Measurements from ENCODE around the gene NRIP2. TPM values are rescaled to one million over a fixed set of nuclear protein-coding genes. Genes with fewer than 3 reads are reported as not detected.
A peak's percentile ranks its signal among the peaks of the same experiment; 100 is the strongest.
"Not testable (repeated sequence)": the region's sequence is repeated elsewhere in the genome, so short reads cannot be mapped to it uniquely, and the experiment has no call there.

Gene NRIP2, protein sequence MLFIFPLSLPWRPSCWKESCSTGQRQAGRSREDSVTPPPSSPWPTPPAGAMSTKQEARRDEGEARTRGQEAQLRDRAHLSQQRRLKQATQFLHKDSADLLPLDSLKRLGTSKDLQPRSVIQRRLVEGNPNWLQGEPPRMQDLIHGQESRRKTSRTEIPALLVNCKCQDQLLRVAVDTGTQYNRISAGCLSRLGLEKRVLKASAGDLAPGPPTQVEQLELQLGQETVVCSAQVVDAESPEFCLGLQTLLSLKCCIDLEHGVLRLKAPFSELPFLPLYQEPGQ
- not detected for total RNA-seq

DNA sequence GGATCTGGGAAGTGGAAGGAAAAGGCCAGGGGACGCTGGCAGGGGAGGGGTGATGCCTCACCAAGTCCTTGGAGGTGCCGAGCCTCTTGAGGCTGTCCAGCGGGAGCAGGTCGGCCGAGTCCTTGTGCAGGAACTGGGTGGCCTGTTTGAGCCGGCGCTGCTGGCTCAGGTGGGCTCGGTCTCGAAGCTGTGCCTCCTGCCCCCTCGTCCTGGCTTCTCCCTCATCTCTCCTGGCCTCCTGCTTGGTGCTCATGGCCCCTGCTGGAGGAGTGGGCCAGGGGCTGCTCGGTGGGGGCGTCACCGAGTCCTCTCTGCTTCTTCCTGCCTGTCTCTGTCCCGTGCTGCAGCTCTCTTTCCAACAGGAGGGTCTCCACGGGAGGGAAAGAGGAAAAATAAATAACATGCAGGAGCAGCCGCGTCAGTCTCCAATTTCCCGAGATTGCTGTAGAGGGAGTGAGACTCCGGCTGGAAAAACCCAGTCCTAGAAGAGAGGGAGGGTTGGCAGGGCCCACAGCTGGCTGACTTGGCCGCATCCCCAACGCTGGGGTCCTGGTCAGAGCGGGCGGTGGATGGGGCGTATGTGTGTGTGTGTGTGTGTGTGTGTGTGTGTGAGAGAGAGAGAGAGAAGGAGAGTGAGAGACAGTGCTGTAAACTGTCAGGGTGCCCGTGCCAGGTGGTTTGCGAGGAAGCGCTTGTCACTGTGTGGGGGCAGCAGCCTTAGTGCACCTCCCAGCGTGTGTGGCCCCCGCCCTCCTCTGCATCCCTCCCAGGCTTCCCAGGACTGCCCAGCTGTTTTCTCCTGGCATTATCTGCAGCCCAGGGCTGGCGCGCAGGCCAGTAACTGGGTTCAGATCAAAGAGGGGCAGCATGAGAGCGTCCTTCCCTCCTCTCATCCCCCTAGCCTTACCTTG is at the start of gene NRIP2:
Gene NRIP2 (minus strand): TSS at position 455 of the 911 bp plus-strand sequence. CDS start 52 bp downstream, at position 403.
- FAIRE-seq (no peak), DNase-seq (ENCODE audit: low spot score in 2 of 2) (peak; percentile 52 to 76)

DNA sequence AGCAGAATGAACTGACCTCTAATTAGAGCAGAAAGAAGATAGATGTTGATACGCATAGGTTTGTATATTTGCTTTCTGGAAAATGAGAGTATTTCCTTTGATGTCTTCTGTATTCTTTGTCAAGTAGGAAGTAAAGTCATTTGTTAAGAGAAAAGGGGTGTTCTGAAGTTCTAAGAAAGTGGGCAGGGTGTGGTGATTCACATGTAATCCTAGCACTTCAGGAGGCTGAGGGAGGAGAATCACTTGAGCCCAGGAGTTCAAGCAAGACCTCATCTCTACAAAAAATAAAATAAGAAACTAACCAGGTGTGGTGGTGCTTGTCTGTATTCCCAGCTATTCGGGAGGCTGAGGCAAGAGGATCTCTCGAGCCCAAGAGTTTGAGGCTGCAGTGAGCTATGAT is 45.0 kb upstream of the NRIP2 start:
- FAIRE-seq (no peak), DNase-seq (ENCODE audit: low spot score in 2 of 2) (no peak)

DNA sequence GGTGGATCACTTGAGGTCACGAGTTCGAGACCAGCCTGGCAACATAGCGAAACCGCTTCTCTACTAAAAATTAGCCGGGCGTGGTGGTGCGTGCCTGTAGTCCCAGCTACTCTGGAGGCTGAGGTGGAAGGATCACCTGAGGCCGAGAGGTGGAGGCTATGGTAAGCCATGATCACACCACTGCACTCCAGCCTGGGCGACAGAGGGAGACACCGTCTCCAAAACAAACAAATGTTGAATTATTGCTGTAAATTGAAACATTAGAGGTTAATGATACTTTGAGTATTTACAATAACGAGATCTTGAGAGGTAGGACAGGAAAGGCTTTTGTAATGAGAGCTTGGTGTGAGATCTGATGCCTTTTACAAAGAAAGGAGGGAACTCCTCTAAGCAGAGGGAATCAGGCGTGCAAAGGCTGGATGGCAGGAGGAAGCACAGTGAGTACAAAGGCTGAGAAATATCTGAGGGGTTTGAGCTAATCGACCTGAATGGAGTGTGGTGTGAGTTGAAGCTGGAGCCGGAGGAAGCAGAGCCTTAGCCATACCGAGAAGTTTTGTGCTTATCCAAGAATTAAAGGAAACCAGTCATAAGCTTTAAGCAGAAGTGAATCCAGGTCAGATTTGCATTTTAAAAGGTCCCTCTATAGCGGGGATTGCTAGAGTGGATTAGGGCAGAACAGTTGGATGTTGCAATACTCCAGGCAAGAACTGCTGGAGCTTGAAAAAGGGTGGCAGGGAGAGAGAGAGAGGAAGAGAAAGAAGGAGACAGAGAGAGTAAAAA is 43.3 kb upstream of the NRIP2 start:
- DNase-seq (ENCODE audit: low spot score in 2 of 2) (no peak), FAIRE-seq (no peak)

DNA sequence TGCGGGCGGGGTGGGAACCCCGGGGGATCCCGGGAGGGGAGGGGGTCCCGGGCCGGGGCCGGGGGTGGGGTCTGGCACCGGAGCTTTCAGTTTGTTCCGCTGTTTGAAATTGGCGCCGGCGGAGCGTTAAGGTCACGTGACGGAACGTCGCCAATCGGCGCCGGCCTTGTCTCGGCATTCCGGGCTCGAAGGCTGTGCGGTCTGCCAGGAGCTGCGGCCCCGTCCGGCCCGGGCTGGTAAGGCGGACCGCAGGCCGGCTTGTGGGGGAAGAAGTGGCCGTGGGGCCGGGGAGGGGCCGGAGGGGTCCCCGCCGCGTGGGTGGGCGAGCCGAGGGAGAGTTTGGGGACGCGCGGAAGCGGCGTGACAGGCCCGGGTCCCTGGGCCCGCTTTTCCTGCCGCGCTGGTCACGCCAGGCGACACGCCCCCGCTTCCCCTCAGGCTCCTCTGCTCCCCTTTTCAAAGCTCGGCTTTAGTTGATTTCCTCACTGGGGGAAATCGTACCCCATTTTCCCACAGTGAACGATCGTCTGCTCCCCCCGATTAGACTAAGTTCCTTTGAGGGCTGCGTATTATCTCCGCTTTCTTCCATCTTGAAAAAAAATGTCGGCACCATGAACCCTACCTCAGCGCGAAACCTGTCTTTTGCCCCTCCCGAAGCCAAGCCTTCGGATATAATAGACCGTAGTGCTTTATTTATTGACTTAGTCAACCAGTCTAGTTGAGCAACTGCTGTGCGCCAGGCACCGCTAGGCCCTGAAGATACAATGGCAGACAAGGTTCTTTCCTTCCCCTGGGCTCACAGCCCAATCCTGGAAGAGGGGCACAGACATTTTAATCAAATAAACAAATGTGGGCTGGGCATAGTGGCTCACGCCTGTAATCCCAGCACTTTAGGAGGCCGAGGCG is 42.5 kb upstream of the NRIP2 start, which contains the start of the genes FOXM1 and RHNO1:
Gene FOXM1 (minus strand): TSS at position 128 of the 906 bp plus-strand sequence. CDS start 2,696 bp downstream, outside the sequence.
Gene RHNO1 (plus strand): TSS at position 177 of the 906 bp plus-strand sequence. CDS start 8,144 bp downstream, outside the sequence.
- FAIRE-seq (no peak), DNase-seq (ENCODE audit: low spot score in 2 of 2) (peak; percentile 99)

DNA sequence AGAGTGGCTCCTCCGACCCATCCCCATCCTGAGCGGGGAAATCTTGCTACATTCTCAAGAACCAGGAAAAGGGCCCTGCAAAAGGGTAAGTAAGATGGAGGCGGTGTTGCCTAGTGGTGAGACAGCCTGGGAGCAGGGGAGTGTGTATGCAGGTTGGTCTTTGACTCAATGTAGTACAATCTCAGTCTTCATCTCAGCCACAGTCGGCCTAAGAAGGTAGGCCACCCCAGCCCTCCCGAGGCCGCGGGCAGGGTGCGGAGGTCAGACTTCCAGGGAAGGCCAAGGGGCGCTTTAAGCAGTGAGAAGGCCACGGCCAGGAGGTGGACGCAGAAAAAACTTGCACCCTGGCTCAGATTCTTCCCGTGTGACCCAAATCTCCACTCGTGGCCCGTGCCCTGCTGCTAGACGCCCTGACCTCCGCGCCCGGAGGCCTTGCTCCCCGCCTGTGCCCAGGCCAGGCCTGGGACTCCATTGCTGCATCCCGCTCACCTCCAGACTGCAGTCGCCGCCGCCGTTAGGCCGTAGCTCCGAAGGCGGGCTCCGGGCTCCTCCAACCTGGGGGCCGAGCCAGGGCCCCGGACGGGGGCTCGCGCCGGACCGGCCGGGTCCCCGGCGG is 41.7 kb upstream of the NRIP2 start:
- no peak for FAIRE-seq
- DNase-seq (ENCODE audit: low spot score in 2 of 2), result no peak

DNA sequence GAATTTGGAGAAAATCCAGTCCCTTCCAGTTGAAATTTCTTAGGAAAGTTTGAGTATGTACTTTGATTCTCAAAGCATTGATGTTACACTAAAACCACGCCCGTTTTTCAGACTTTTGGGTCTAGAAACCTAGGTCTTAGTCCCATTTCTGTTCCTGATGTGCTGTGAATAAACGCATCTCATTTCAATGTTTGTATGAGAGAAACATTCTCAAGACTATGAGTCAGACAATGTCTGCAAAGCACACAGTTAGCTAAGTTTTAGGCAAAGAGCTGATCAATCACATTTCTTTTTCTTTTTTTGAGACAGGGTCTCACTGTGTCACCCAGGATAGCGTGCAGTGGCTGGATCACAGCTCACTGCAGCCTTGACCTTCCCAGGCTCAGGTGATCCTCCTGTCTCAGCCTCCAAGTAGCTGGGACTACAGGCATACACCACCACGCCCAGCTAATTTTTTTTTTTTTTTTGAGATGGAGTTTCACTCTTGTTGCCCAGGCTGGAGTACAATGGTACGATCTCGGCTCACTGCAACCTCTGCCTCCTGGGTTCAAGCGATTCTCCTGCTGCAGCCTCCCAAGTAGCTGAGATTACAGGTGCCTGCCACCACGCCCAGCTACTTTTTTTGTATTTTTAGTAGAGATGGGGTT is 34.3 kb upstream of the NRIP2 start:
- FAIRE-seq; DNase-seq (ENCODE audit: low spot score in 2 of 2): not testable (repeated sequence)

DNA sequence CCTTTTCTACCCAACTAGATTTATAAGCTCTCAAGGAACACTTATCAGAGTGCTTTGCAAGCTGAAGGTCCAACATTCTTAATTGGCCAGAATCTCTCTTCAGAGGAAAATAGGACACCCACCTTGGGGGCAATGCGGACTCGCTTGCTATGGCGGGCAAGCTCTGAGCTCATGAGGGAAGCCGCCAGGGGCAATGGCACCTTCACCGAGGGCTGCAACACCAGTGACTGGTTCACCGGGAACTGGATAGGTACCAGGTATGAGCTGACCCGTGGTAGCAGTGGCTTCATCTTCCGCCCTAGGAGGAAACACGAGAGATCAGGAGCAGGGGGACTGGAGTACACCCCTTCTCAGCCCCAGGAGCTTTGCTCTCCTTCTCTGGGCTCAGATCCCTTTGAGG is 29.4 kb upstream of the NRIP2 start:
- no peak for FAIRE-seq
- no peak for DNase-seq (ENCODE audit: low spot score in 2 of 2)

DNA sequence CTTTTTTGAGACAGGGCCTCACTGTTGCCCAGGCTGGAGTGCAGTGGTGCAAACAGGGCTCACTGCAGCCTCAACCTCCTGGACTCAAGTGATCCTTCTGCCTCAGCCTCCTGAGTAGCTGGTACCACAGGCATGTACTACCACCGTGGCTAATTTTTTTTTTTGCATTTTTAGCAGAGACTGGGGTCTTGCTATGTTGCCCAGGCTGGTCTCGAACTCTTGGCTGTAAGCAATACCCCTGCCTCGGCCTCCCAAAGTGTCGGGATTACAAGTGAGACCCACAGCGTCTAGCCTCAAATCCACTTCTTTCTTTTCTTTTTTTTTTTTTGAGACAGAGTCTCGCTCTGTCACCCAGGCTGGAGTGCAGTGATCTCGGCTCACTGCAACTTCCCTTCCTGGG is 28.6 kb upstream of the NRIP2 start:
- FAIRE-seq; DNase-seq (ENCODE audit: low spot score in 2 of 2): not testable (repeated sequence)

DNA sequence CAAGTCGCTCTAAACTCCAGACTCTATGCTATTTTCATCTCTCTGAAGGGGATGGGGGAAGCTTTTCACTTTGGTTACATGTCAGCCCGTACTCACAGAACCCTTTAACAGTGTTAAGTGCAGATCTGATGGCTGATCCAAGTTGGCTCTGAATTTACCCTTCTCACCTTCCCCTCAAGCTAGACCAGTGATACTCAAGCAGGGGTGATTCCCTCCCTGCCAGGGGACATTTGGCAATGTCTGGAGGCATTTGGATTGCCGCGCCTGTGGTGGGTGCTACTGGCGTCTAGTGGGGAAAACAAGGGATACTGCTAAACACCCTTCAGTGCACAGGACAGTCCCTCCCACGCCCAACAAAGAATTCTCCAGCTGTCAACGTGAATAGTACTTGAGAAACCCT is 28.0 kb upstream of the NRIP2 start:
- no peak for DNase-seq (ENCODE audit: low spot score in 2 of 2)
- no peak for FAIRE-seq

DNA sequence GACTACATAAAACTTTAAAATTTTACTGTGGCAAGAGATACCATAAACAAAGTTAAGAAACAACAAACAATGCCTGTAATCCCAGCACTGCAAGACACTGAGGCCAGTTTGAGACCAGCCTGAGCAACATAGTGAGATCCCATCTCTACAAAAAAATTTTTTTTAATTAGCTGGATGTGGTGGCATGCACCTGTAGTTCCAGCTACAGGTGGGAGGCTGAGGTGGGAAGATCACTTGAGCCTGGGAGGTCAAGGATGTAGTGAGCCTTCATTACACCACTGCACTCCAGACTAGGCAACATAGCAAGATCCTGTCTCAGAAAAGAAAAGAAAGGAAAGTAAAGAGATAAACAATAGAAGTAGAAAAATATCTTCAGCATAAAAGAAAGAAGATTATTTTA is 25.3 kb upstream of the NRIP2 start:
- no peak for FAIRE-seq

DNA sequence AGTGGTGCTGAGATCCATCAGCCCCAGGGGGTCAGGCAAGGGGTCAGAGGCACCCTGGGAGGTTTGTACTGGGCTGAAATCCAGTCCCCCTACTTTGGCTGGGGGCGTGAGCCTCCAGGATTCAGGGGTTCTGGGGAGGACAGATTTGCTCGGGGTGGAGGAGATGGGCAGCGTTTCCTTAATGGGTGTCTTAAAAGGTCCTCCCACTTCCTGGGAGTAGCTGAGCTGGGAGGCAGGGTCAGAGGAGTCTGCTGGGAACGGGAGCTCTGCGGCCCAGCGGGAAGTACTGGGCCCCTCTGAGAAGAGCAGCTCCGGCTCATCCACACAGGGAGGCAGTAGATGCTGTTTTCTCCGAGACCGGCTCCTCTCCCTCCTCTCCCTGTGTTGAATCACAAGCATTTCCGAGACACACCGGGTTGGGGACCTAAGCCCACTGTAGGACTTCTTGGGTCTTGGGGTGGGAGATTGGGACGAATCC is 24.1 kb upstream of the NRIP2 start:
- no peak for FAIRE-seq

More for the DNA sequence above, 25.3 kb upstream of the NRIP2 start:
- DNase-seq (ENCODE audit: low spot score in 2 of 2), result no peak

DNA sequence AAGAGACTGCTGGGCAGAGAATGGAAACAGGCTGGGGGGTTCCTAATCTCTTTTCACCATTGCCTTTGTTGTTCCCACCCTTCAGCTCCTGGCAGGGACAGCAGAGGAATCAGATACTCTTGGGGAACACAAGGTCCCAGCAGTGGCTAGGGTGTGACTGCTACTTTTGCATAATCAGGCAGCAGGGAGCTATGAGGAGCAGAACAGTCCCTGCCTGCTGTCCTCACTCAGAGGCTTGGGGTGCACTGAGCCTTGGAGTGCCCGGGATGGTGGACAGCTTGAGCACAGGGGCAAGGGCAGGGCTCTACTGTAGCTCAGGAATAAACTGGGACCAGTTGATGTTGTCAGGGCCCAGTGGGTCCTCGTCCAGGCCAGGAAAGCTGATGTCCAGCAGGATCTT is 23.5 kb upstream of the NRIP2 start:
- no peak for FAIRE-seq

More for the DNA sequence above, 24.1 kb upstream of the NRIP2 start:
- no peak for DNase-seq (ENCODE audit: low spot score in 2 of 2)

DNA sequence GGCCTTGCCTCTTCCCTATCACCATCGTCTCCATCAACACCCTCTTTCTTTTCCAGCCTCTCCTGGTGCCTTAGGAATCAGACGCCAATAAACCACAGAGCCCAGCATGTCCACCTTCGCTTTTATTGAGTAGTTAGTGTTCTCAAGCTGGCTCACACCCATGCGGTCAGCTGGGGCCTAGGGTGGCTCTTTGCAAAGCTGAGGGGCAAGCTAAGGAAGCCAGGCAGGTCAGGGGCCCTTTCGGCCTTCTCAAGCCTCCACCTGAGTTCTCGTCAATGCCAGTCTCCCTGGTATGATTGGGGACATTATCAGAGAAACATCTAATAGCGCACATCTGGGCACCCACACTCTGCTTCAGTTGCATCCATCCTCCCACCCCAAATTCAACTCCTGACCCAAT is 22.7 kb upstream of the NRIP2 start:
- no peak for DNase-seq (ENCODE audit: low spot score in 2 of 2)
- no peak for FAIRE-seq

More for the DNA sequence above, 23.5 kb upstream of the NRIP2 start:
- no peak for DNase-seq (ENCODE audit: low spot score in 2 of 2)

DNA sequence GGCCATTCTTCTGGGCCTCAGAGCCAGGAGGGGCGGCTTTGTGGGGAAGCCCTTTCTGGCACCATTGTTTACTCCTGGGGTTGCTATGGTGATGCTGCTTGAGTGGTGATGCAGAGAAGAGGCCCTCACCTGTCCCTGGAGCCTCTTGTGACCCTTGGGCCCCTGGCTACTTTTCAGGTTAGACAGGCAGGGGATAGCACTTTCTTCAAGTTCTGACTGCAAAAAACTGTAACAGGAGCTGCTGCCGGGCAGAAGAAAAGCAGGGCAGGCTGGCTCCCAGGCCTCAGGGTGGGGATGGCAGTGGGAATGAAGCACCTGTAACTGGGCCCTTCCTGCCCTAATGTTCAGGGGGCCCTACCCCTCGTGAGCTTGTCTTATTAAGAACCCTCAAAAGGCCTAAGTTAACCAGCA is 22.2 kb upstream of the NRIP2 start, which contains the start of gene TEX52:
Gene TEX52 (minus strand): TSS at position 19 of the 411 bp plus-strand sequence. CDS start 13 bp downstream, at position 6.
- FAIRE-seq (no peak), DNase-seq (ENCODE audit: low spot score in 2 of 2) (no peak)

DNA sequence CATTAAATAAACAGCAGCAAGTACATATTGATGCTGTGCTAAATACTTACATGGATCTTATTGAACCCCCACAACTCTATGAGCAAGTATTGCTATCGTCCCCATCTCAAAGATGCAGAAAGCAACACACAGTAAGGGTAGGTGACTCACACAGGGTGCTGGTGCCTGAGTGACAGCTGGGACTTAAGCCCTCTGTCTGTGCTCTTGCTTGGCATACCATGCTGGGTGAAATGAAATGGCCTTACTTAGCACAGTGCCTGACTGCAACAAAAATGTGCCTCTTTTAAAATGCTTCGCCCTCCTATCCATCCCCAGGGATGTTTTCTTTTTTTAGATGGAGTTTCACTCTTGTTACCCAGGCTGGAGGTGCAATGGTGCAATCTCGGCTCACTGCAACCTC is 21.2 kb upstream of the NRIP2 start:
- FAIRE-seq (no peak), DNase-seq (ENCODE audit: low spot score in 2 of 2) (no peak)

DNA sequence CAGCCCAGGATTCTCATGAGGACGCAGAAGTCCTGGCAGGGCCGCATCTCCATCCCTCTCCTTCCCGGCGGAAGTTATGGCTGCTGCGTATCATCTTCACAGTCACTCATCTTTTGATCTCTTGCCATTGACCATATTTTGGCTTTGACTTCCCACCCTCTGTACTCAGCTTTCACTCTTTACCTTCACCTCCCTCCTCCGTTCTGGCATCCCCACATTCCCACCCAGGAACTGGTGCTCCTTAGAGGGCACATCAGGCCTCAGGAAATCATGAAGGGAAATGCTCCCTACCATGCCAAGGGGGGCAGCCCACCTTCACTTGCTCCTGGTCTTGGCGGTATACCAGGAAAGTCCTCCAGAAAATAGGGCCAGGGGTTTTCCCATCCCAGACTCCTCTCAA is 20.7 kb upstream of the NRIP2 start:
- no peak for FAIRE-seq

DNA sequence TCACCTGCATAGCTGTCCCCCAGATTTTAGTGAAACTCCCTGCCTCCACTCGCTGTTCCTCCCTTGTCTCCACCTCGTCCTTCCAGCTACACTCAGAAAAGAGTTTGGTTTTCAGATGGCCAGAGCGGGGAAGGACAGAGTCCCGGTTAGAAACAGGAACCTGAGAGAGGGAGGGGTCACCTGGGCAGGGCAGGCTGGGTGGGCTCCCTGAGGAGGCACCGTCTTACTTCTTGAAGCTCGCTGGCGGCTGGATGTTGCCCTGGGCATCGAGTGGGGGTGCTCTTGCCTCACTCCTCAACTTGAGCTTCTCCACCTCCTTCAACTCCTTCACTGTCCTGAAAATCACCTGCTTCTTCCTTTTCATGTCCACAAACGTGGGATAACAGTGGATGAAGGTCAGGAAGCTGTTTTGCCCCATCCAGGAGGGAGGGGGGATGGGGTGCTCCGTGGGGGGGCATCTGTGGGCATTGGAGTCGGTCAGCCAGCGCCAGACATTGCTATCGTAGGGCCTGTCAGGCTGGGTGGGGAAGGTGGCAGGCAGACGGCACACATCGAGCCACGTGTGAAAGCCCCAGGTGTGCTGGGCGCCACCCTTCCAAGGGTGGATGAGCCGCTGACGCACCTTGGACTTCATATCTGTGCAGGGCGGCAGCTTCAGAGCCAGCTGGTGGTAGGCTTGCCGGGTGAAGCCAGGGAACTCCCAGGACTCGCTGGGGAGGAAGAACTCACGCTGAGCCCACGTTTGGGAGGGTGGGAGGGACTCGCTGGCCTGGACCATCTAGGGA is 20.0 kb upstream of the NRIP2 start:
- no peak for DNase-seq (ENCODE audit: low spot score in 2 of 2)
- FAIRE-seq, result no peak

More for the DNA sequence above, 20.7 kb upstream of the NRIP2 start:
- DNase-seq (ENCODE audit: low spot score in 2 of 2), result no peak

Measured in frontal cortex (tissue), 4 donors.